ENCODE measurements around the gene CYBRD1.

DNA sequence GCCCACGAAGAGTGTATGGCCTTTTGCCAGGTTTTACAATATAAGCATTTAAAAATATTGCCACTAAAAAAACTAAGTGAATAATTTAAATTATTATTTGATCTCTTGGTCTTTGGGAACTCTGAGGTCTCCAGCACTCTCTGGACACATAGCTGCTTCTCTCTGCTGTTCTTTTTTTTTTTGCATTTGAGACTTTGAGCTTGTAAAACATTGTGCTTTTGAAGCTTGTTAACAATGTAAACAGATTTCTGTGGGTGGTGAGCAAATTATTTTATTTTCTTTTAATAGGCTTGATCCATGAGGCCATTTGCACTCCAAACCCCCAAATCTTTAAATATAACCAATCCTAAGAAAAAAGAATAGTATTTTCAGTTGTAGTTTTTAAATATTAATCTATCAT lies 46.3 kb upstream of the CYBRD1 start:
- TF ChIP-seq, protein P1, sequence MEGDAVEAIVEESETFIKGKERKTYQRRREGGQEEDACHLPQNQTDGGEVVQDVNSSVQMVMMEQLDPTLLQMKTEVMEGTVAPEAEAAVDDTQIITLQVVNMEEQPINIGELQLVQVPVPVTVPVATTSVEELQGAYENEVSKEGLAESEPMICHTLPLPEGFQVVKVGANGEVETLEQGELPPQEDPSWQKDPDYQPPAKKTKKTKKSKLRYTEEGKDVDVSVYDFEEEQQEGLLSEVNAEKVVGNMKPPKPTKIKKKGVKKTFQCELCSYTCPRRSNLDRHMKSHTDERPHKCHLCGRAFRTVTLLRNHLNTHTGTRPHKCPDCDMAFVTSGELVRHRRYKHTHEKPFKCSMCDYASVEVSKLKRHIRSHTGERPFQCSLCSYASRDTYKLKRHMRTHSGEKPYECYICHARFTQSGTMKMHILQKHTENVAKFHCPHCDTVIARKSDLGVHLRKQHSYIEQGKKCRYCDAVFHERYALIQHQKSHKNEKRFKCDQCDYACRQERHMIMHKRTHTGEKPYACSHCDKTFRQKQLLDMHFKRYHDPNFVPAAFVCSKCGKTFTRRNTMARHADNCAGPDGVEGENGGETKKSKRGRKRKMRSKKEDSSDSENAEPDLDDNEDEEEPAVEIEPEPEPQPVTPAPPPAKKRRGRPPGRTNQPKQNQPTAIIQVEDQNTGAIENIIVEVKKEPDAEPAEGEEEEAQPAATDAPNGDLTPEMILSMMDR (IDR thresholded peaks at IDR 0.05) = no peak
- TF ChIP-seq POLR2A (IDR thresholded peaks at IDR 0.05) (no peak), POLR2AphosphoS5 (IDR thresholded peaks at IDR 0.05) (no peak)
